ENCODE results near the gene CACNA1A. TPM values are rescaled to one million over a fixed set of nuclear protein-coding genes. Genes with fewer than 3 reads are reported as not detected.

The CACNA1A gene
- total RNA-seq, 2 experiments from 2014 or later: 0.29 to 0.36 TPM

DNA sequence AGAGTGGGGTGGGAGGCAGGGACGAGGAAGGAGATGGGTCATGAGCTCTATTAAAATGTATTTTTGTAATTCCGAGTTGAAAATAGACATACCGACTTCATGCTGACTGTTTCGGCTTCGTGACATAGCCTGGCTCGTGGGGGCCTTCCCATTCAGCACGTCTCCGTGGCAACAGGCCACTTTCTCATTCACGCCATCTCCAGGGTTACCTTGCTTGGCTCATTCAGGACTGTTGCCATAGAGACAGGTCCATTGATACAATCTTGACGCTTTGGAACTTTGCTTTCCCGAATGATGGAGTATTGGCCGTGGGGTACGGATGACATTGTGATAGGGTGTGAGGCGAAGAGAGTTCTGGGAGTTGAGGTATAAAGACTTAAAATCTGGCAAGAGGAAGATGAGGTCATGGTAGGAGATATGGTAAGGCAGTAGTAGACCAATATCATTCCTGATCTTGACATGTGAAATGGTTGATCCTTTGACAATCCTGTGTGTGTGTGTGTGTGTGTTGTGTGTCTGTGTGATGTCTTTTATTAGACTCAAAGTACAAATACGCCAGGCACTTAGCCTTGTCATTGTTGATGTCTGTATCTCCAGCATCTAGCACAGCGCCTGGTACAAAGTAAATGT, 97.3 kb downstream of the CACNA1A start:
- H3K4me1 Mint-ChIP-seq (ENCODE audit: low read depth): no peaks in the 10 kb centered on the region

DNA sequence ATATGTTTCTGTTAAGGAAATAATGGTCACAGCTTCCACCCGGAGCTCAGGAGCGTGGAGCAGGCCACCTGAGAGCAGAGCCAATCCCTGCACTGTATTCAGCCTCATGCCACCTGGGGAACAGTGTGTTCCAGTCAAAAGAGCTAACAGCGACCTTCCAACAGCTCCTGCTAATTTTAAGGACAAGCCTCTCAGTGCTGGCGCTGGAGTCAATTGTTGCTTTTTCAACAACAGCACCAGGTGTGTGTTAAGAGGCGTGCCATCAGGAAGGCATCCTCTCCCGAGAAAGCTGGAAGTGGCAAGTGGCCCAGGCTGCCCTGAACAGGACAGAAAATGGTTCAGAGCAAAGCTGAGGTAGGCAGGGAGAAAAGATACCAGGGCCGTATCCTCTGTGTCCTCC, 102.0 kb downstream of the CACNA1A start:
- no peak overlapping the region for H3K27ac Mint-ChIP-seq
- ChIA-PET POLR2A (interaction anchor here (0.6 kb wide), 1 partner anchor 187 kb away, joined by 3 read pairs; no protein-coding TSS in a partner anchor), CTCF (no interaction called here)
- intact Hi-C loops (cut with micrococcal nuclease): no loop called here
- H3K36me3 Mint-ChIP-seq (ENCODE audit: low read depth): no peaks in the 10 kb centered on the region
- H3K4me1 Mint-ChIP-seq (ENCODE audit: low read depth): no peaks in the 10 kb centered on the region
- H3K27me3 Mint-ChIP-seq: peaks cover 9% of the 10 kb centered on the region
- no peak overlapping the region for H3K4me3 Mint-ChIP-seq
- ATAC-seq (no peak), DNase-seq (no peak)
- peaks cover 7% of the 10 kb centered on the region for H3K9me3 Mint-ChIP-seq
- TF ChIP-seq CTCF (IDR thresholded peaks at IDR 0.05): no peak

More for the DNA sequence above, 97.3 kb downstream of the CACNA1A start:
- CTCF ChIA-PET: interaction anchor here (1.2 kb wide), 1 partner anchor 20 kb away, joined by 3 read pairs; no protein-coding TSS in a partner anchor
- ATAC-seq (no peak), DNase-seq (no peak)
- no peak for TF ChIP-seq CTCF (IDR thresholded peaks at IDR 0.05)
- peaks cover 1% of the 10 kb centered on the region for H3K9me3 Mint-ChIP-seq
- POLR2A ChIA-PET: no interaction called here
- H3K4me3 Mint-ChIP-seq: no peak overlapping the region
- H3K27me3 Mint-ChIP-seq: peaks cover 11% of the 10 kb centered on the region
- H3K36me3 Mint-ChIP-seq (ENCODE audit: low read depth): no peaks in the 10 kb centered on the region
- no peak overlapping the region for H3K27ac Mint-ChIP-seq
- intact Hi-C loops (cut with micrococcal nuclease): no loop called here

GRCh38 chr19:13401388-13401787, 104.9 kb downstream of the CACNA1A start:
- POLR2A ChIA-PET: no interaction called here
- ATAC-seq (peak; percentile 51), DNase-seq (peak; percentile 14)
- Mint-ChIP-seq H3K4me3 (no peak overlapping the region), H3K4me1 (ENCODE audit: low read depth) (no peaks in the 10 kb centered on the region), H3K27me3 (peaks cover 14% of the 10 kb centered on the region), H3K9me3 (peaks cover 5% of the 10 kb centered on the region), H3K36me3 (ENCODE audit: low read depth) (no peaks in the 10 kb centered on the region), H3K27ac (no peak overlapping the region)
- CTCF ChIA-PET: interaction anchor here (1.0 kb wide), 1 partner anchor 27 kb away, joined by 3 read pairs; no protein-coding TSS in a partner anchor
- intact Hi-C loops (cut with micrococcal nuclease): no loop called here
- no peak for TF ChIP-seq CTCF (IDR thresholded peaks at IDR 0.05)

DNA sequence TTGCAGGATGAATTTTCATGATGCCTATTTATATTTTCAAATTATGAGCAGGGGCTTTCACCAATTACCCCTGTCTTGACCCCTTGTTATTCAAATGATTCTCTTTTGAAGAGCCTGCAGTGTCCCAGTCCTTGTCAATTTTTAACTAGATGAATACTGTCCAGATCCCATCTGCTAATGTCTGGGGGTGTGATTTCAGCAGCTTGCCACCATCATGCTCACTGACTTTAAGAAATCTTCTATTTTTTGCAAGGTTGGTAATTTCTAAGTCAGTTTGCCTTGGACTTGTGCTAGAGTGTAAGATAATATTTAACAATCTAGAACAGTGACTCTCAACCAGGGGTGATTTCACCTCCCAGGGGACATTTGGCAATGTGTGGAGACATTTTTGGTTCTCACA, 106.0 kb downstream of the CACNA1A start:
- DNase-seq: no peak
- ChIA-PET POLR2A (no interaction called here), CTCF (no interaction called here)
- ATAC-seq: no peak
- Mint-ChIP-seq H3K27me3 (peaks cover 18% of the 10 kb centered on the region), H3K4me3 (no peak overlapping the region), H3K9me3 (peaks cover 5% of the 10 kb centered on the region), H3K36me3 (ENCODE audit: low read depth) (no peaks in the 10 kb centered on the region), H3K4me1 (ENCODE audit: low read depth) (no peaks in the 10 kb centered on the region), H3K27ac (no peak overlapping the region)
- intact Hi-C loops (cut with micrococcal nuclease): no loop called here
- TF ChIP-seq CTCF (IDR thresholded peaks at IDR 0.05): no peak

- intact Hi-C loops (cut with micrococcal nuclease): no loop called here
- Mint-ChIP-seq H3K9me3 (peaks cover 5% of the 10 kb centered on the region), H3K36me3 (ENCODE audit: low read depth) (no peaks in the 10 kb centered on the region), H3K4me1 (ENCODE audit: low read depth) (no peaks in the 10 kb centered on the region), H3K4me3 (no peak overlapping the region), H3K27me3 (peaks cover 18% of the 10 kb centered on the region), H3K27ac (no peak overlapping the region)
- ATAC-seq (no peak), DNase-seq (no peak)
- no peak for TF ChIP-seq CTCF (IDR thresholded peaks at IDR 0.05)
- CTCF ChIA-PET: no interaction called here
- POLR2A ChIA-PET: no interaction called here
Observed at GRCh38 chr19:13399746-13400145, 106.5 kb downstream of the CACNA1A start.

Measured in activated CD8-positive, alpha-beta T cell treated with anti-CD3 and anti-CD28 coated beads for 36 hours (primary cell).